Hypothalamus (tissue), 51 donors: ENCODE data around the gene MAP3K4.

Experiments
- DNase-seq, 51 donors: peaks; one replicate each; lab custom pipeline; 2025; lab: John Stamatoyannopoulos, UW

Gene MAP3K4

GRCh38 chr6:161163466-161164181 lies 172.1 kb downstream of the MAP3K4 start:
- DNase-seq: no peak

DNA sequence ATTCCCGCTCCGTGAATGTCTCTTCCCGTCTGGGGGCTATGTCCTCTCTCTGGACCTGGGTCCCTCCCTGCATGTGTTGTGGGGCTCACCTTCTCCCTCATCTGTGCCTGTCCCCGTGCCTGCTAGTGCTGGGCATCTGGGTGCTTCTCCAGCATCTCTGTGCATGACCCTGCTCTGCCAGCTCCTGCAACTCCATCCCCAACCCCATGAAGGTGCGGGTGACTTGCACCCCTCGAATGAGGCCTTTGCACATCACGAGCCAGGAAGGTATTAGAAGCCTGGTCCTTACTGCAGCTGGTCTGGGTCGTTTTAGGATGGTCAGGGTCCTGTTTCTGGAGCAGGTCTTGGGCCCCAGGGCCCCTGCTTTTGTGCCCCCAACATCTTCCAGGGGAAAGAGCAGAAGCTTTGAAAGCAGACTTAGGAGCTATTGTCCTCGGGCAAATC lies 172.6 kb downstream of the MAP3K4 start:
- DNase-seq: no peak

GRCh38 chr6:161166176-161166575 lies 174.6 kb downstream of the MAP3K4 start:
- DNase-seq: no peak

- DNase-seq: no peak
These were observed 175.1 kb downstream of the MAP3K4 start for GRCh38 chr6:161166677-161167076.
